ENCODE results near the gene POU6F2.

POU6F2 gene

GRCh38 chr7:39168403-39169098, 190.8 kb downstream of the POU6F2 start:
- TF ChIP-seq CREB1 (IDR thresholded peaks at IDR 0.05; ENCODE audit: low read depth): no peak
- no peak for TF ChIP-seq NFIC (IDR thresholded peaks at IDR 0.05)
- TF ChIP-seq EP300 (IDR thresholded peaks at IDR 0.05; ENCODE audit: borderline replicate concordance): no peak
- TF ChIP-seq ZBTB7A (IDR thresholded peaks at IDR 0.05; ENCODE audit: low read depth): no peak
- TF ChIP-seq YY1 (IDR thresholded peaks at IDR 0.05; ENCODE audit: low read depth): no peak
- TF ChIP-seq REST (IDR thresholded peaks at IDR 0.05; ENCODE audit: low read depth): no peak
- TF ChIP-seq RAD21 (IDR thresholded peaks at IDR 0.05; ENCODE audit: low read depth): no peak
- no peak for TF ChIP-seq EGR1 (IDR thresholded peaks at IDR 0.05)
- TF ChIP-seq TAF1 (IDR thresholded peaks at IDR 0.05; ENCODE audit: low read depth): no peak

- TF ChIP-seq USF1 (IDR thresholded peaks at IDR 0.05): no peak
- TF ChIP-seq, protein P1, sequence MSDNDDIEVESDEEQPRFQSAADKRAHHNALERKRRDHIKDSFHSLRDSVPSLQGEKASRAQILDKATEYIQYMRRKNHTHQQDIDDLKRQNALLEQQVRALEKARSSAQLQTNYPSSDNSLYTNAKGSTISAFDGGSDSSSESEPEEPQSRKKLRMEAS (IDR thresholded peaks at IDR 0.05): no peak
- TF ChIP-seq YY1 (IDR thresholded peaks at IDR 0.05; ENCODE audit: low read depth): no peak
- TF ChIP-seq CEBPB (IDR thresholded peaks at IDR 0.05): no peak
- TF ChIP-seq TEAD4 (IDR thresholded peaks at IDR 0.05): no peak
- no peak for TF ChIP-seq FOXM1 (IDR thresholded peaks at IDR 0.05; ENCODE audit: borderline replicate concordance, low read depth)
- TF ChIP-seq REST (IDR thresholded peaks at IDR 0.05; ENCODE audit: low read depth): no peak
- TF ChIP-seq CREB1 (IDR thresholded peaks at IDR 0.05; ENCODE audit: low read depth): no peak
- no peak for TF ChIP-seq TCF12 (IDR thresholded peaks at IDR 0.05; ENCODE audit: low read depth)
- no peak for TF ChIP-seq EGR1 (IDR thresholded peaks at IDR 0.05)
- TF ChIP-seq TAF1 (IDR thresholded peaks at IDR 0.05; ENCODE audit: low read depth): no peak
- no peak for TF ChIP-seq ZBTB7A (IDR thresholded peaks at IDR 0.05; ENCODE audit: low read depth)
- no peak for TF ChIP-seq RAD21 (IDR thresholded peaks at IDR 0.05; ENCODE audit: low read depth)
- TF ChIP-seq NFIC (IDR thresholded peaks at IDR 0.05): no peak
Measured at GRCh38 chr7:39172137-39172536, 194.4 kb downstream of the POU6F2 start.

DNA sequence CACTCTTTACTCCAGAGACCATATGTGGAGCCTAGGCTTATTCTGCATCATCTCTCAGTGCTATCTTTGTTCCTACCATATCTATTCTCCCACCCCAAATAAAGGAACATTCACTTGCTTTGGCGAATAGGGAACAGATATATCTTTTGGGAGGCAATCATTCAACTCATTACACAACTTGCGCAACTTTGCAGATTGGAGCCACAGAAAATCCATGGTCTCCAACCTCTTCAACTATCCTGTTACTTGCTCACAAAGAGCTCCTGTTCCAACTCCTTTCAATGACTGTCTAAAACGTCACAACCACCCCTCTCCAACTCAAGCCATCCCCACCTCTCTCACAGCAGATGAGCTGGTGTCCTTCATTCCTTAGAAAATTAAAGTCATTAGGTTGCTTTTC, 203.7 kb downstream of the POU6F2 start:
- TF ChIP-seq EGR1 (IDR thresholded peaks at IDR 0.05): no peak
- TF ChIP-seq RAD21 (IDR thresholded peaks at IDR 0.05; ENCODE audit: low read depth): no peak
- no peak for TF ChIP-seq ZBTB7A (IDR thresholded peaks at IDR 0.05; ENCODE audit: low read depth)
- TF ChIP-seq USF1 (IDR thresholded peaks at IDR 0.05): no peak
- no peak for TF ChIP-seq NFIC (IDR thresholded peaks at IDR 0.05)
- no peak for TF ChIP-seq YY1 (IDR thresholded peaks at IDR 0.05; ENCODE audit: low read depth)
- TF ChIP-seq FOXM1 (IDR thresholded peaks at IDR 0.05; ENCODE audit: borderline replicate concordance, low read depth): no peak
- TF ChIP-seq, protein P1 (IDR thresholded peaks at IDR 0.05): no peak
- TF ChIP-seq TAF1 (IDR thresholded peaks at IDR 0.05; ENCODE audit: low read depth): no peak
- TF ChIP-seq EP300 (IDR thresholded peaks at IDR 0.05; ENCODE audit: borderline replicate concordance): no peak
- no peak for TF ChIP-seq TEAD4 (IDR thresholded peaks at IDR 0.05)

- TF ChIP-seq TEAD4 (IDR thresholded peaks at IDR 0.05) (no peak), NFIC (IDR thresholded peaks at IDR 0.05) (no peak), YY1 (IDR thresholded peaks at IDR 0.05; ENCODE audit: low read depth) (no peak), FOXM1 (IDR thresholded peaks at IDR 0.05; ENCODE audit: borderline replicate concordance, low read depth) (no peak), RAD21 (IDR thresholded peaks at IDR 0.05; ENCODE audit: low read depth) (no peak), EGR1 (IDR thresholded peaks at IDR 0.05) (no peak), USF1 (IDR thresholded peaks at IDR 0.05) (no peak), TAF1 (IDR thresholded peaks at IDR 0.05; ENCODE audit: low read depth) (no peak), TCF12 (IDR thresholded peaks at IDR 0.05; ENCODE audit: low read depth) (no peak), CEBPB (IDR thresholded peaks at IDR 0.05) (no peak), EP300 (IDR thresholded peaks at IDR 0.05; ENCODE audit: borderline replicate concordance) (no peak), REST (IDR thresholded peaks at IDR 0.05; ENCODE audit: low read depth) (no peak), CREB1 (IDR thresholded peaks at IDR 0.05; ENCODE audit: low read depth) (no peak), ZBTB7A (IDR thresholded peaks at IDR 0.05; ENCODE audit: low read depth) (no peak)
- TF ChIP-seq, protein P1 (IDR thresholded peaks at IDR 0.05): no peak
Measured at GRCh38 chr7:39183796-39184195, 206.1 kb downstream of the POU6F2 start.
